ENCODE measurements around the gene VIPR1. TPM values are rescaled to one million over a fixed set of nuclear protein-coding genes. Genes with fewer than 3 reads are reported as not detected.
"Not testable (repeated sequence)": the region's sequence is repeated elsewhere in the genome, so short reads cannot be mapped to it uniquely, and the experiment has no call there.

Gene VIPR1
- total and polyA plus RNA-seq, 7 donors, result 2.6 to 50.6 (median 9.6) TPM

DNA sequence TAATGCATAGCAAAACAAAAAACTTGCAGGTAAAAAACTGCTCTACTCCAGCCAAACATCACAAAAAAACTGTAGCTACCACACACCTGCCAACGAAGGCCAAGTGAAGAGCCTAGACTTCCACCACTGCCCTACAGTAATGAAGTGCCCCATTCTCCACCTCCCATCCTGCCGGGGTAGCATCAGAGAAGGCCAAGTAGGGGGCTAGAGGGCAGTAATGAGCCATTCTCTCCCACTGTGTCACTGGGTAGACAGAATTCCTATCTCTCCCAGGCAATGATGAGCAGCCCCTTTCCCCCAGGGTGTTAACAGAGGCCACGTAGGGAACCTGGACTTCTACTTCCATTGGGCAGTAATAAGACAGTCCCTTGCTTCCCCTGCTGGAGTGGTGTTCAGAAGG is 69.8 kb downstream of the VIPR1 start:
- no peak for DNase-seq
- Histone ChIP-seq H3K4me3 (no peak overlapping the region), H3K27ac (no peak overlapping the region), H3K9me3 (peaks cover 0 to 2% (median 1%) of the 10 kb centered on the region in 4 donors), H3K36me3 (peaks cover 0 to 32% (median 9%) of the 10 kb centered on the region in 4 donors), H3K27me3 (no peaks in the 10 kb centered on the region), H3K4me1 (no peaks in the 10 kb centered on the region)
- TF ChIP-seq POLR2A (IDR thresholded peaks at IDR 0.05) (no peak), POLR2AphosphoS5 (IDR thresholded peaks at IDR 0.05) (no peak), EP300 (IDR thresholded peaks at IDR 0.05) (no peak)
- TF ChIP-seq, protein P1, sequence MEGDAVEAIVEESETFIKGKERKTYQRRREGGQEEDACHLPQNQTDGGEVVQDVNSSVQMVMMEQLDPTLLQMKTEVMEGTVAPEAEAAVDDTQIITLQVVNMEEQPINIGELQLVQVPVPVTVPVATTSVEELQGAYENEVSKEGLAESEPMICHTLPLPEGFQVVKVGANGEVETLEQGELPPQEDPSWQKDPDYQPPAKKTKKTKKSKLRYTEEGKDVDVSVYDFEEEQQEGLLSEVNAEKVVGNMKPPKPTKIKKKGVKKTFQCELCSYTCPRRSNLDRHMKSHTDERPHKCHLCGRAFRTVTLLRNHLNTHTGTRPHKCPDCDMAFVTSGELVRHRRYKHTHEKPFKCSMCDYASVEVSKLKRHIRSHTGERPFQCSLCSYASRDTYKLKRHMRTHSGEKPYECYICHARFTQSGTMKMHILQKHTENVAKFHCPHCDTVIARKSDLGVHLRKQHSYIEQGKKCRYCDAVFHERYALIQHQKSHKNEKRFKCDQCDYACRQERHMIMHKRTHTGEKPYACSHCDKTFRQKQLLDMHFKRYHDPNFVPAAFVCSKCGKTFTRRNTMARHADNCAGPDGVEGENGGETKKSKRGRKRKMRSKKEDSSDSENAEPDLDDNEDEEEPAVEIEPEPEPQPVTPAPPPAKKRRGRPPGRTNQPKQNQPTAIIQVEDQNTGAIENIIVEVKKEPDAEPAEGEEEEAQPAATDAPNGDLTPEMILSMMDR (IDR thresholded peaks at IDR 0.05), result peak in 1 of 4 experiments; percentile 9
- WGBS, 2 donors, result 66 to 69% methylated on average over 3 of the region's 3 CpGs
- intact Hi-C loops (cut with DNase I), result no loop called here

DNA sequence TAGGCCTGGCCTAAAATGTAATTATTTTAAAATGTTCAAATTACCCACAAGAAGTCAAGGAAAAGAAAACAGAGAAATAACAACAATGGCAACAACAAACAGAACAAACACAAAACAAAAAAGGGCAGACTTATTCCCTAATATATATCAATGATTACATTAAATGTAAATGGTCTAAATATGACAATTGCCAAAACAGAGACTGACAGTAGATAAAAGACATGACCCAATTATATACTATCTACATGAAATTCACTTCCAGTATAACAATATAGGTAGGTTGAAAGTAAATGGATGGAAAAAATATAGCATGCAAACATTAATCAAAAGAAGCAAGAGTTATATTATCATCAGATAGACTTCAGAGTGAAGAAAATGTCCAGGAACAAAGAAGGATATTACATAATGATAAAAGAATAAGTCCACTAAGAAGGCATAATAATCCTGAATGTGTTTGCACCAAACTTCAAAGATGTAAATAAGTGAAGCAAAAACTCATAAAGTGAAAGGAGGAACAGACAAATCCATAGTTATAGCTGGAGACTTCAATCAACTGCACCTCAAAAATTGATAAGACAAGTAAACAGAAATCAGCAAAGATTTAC is 72.8 kb downstream of the VIPR1 start:
- no peak for DNase-seq
- Histone ChIP-seq H3K27ac (no peak overlapping the region), H3K4me3 (no peak overlapping the region), H3K9me3 (peaks cover 0 to 2% (median 0%) of the 10 kb centered on the region in 4 donors), H3K4me1 (peaks cover 0 to 5% (median 3%) of the 10 kb centered on the region in 4 donors), H3K27me3 (no peaks in the 10 kb centered on the region), H3K36me3 (peaks cover 0 to 21% (median 4%) of the 10 kb centered on the region in 4 donors)
- intact Hi-C loops (cut with DNase I), result no loop called here
- TF ChIP-seq, protein P1 (IDR thresholded peaks at IDR 0.05), result no peak
- no peak for TF ChIP-seq POLR2A (IDR thresholded peaks at IDR 0.05)
- TF ChIP-seq POLR2AphosphoS5 (IDR thresholded peaks at IDR 0.05), result no peak
- no peak for TF ChIP-seq EP300 (IDR thresholded peaks at IDR 0.05)

- intact Hi-C loops (cut with DNase I), result no loop called here
- H3K27me3 ChIP-seq, result no peaks in the 10 kb centered on the region
- WGBS, 2 donors, result 95 to 97% methylated on average over 4 of the region's 4 CpGs
- peaks cover 0 to 24% (median 20%) of the 10 kb centered on the region in 4 donors for H3K4me1 ChIP-seq
- peaks cover 0 to 20% (median 4%) of the 10 kb centered on the region in 4 donors for H3K36me3 ChIP-seq
- TF ChIP-seq, protein P1 (IDR thresholded peaks at IDR 0.05), result no peak
- TF ChIP-seq POLR2AphosphoS5 (IDR thresholded peaks at IDR 0.05) (no peak), POLR2A (IDR thresholded peaks at IDR 0.05) (no peak), EP300 (IDR thresholded peaks at IDR 0.05) (no peak)
- no peak overlapping the region for H3K27ac ChIP-seq
- no peak overlapping the region for H3K4me3 ChIP-seq
- no peak for DNase-seq
- peaks cover 0 to 2% (median 0%) of the 10 kb centered on the region in 4 donors for H3K9me3 ChIP-seq
Measured at GRCh38 chr3:42578054-42578453, 75.6 kb downstream of the VIPR1 start.

DNA sequence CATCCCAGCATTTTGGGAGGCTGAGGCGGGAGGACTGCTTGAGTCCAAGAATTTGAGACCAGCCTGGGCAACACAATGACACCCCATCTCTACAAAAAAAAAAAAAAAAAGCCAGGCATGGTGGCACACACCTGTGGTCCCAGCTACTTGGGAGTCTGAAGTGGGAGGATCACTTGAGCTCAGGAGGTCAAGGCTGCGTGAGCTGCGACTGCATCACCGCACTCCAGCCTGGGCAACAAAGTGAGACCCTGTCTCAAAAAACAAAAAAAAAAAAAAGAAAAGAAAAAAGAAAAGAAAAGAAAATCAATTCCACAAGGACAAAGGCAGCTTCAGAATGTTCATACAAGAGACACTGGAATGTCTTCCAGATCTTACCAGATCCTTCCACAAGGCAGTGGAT is 76.9 kb downstream of the VIPR1 start:
- H3K27ac ChIP-seq; H3K27me3 ChIP-seq; H3K36me3 ChIP-seq; DNase-seq; H3K4me3 ChIP-seq; H3K9me3 ChIP-seq; intact Hi-C loops (cut with DNase I): not testable (repeated sequence)
- WGBS, 2 donors, result 97 to 98% methylated on average over 4 of the region's 4 CpGs
- peaks cover 0 to 26% (median 20%) of the 10 kb centered on the region in 4 donors for H3K4me1 ChIP-seq

GRCh38 chr3:42581400-42581708 is 78.9 kb downstream of the VIPR1 start:
- peaks cover 0 to 26% (median 20%) of the 10 kb centered on the region in 4 donors for H3K4me1 ChIP-seq
- no peaks in the 10 kb centered on the region for H3K27me3 ChIP-seq
- peak overlapping the region; percentile 87 to 93 (median 90) for H3K27ac ChIP-seq
- WGBS, 2 donors, result 0 to 1% methylated on average over 11 of the region's 11 CpGs
- H3K4me3 ChIP-seq, result peak overlapping the region; percentile 56 to 97 (median 86)
- DNase-seq, result no peak
- H3K36me3 ChIP-seq, result peaks cover 0 to 6% (median 0%) of the 10 kb centered on the region in 4 donors
- no peak for TF ChIP-seq POLR2A (IDR thresholded peaks at IDR 0.05)
- TF ChIP-seq, protein P1 (IDR thresholded peaks at IDR 0.05), result no peak
- TF ChIP-seq EP300 (IDR thresholded peaks at IDR 0.05), result no peak
- TF ChIP-seq POLR2AphosphoS5 (IDR thresholded peaks at IDR 0.05), result no peak
- no peaks in the 10 kb centered on the region for H3K9me3 ChIP-seq
- intact Hi-C loops (cut with DNase I), result loop anchor here (5.0 kb wide), 3 partner anchors 71 to 251 kb away; partner anchors contain the start of gene ZBTB47

All from sigmoid colon (tissue), 7 donors.